HepG2 (cell line): ENCODE data around the gene FAM114A1. TPM values are rescaled to one million over a fixed set of nuclear protein-coding genes. Genes with fewer than 3 reads are reported as not detected.

ENCODE experiments used
- ATAC-seq: fragments of 200-7000 bp; cut with Tn5 transposase; 3 replicates; pipeline ENCODE4 v1.9.1; 2020; ENCODE audit warnings: mild to moderate bottlenecking, moderate library complexity
- BruUV-seq: library from RNA; stranded (reverse); fragments of 400-500 nt; replicated peaks from 2 replicates; lab custom pipeline; 2021; lab: Mats Ljungman, UMichigan
- CTCF ChIA-PET: fragments of 300-600 bp; formaldehyde crosslinking; extraction: SDS; loops from one replicate; lab custom pipeline; 2021; ENCODE audit warnings: low total read pairs, inconsistent platforms, low intra/inter-chr PET ratio; lab: Yijun Ruan, JAX
- POLR2A ChIA-PET: fragments of 350-600 bp; sonication (Branson Sonifier 250); formaldehyde crosslinking; loops from one replicate; lab custom pipeline; 2020; ENCODE audit warnings: antibody characterized with exemption, inconsistent platforms; lab: Yijun Ruan, JAX
- DNase-seq: peaks from one replicate; pipeline ENCODE4 v3.0.0-alpha.2; 2015; ENCODE audit warnings: low spot score
- FAIRE-seq: peaks from 3 replicates; lab custom pipeline; 2011; peaks lifted over from hg19 to GRCh38; lab: Jason Lieb, UNC
- H2AFZ ChIP-seq: one replicate; pipeline ENCODE4 v1.6.1; 2011; ENCODE audit warnings: low read length, inconsistent platforms
- H3K27ac ChIP-seq: fragments of 300-600 bp; 3 replicates; pipeline ENCODE4 v1.8.0; 2011; ENCODE audit warnings: mixed run types, mild to moderate bottlenecking, mixed read lengths, low read length, inconsistent platforms; ENCODE audit not compliant: insufficient read depth; ENCODE audit errors: extremely low read length
- H3K27me3 ChIP-seq, 2 experiments: fragments of 200-600 bp in 1 of 2; 2 replicates in 1 of 2; 3 replicates in 1 of 2; pipeline versions ENCODE4 v1.6.0 to v1.8.0; 2011; ENCODE audit warnings: low read length in 2 of 2, mild to moderate bottlenecking in 2 of 2, moderate library complexity in 2 of 2, inconsistent platforms in 1 of 2; ENCODE audit not compliant: insufficient read depth in 2 of 2, control insufficient read depth in 1 of 2
- H3K36me3 ChIP-seq, 2 experiments: fragments of 200-600 bp in 1 of 2; replicated peaks in 1 of 2; 2 replicates in 1 of 2; 3 replicates in 1 of 2; pipeline versions ENCODE4 v1.5.1 to v1.8.0; 2011; ENCODE audit warnings: low read length in 2 of 2, inconsistent platforms in 1 of 2; ENCODE audit not compliant: insufficient read depth in 2 of 2, control insufficient read depth in 1 of 2
- H3K4me1 ChIP-seq: 2 replicates; pipeline ENCODE4 v1.5.1; 2012; ENCODE audit warnings: low read length, inconsistent platforms; ENCODE audit not compliant: insufficient read depth
- H3K4me2 ChIP-seq: 2 replicates; pipeline ENCODE4 v1.6.0; 2011; ENCODE audit warnings: low read depth, low read length, inconsistent platforms
- H3K4me3 ChIP-seq, 3 experiments: fragments of 200-600 bp in 1 of 3; sonication (generic), shearing (Covaris generic) in 1 of 3; replicated peaks in 1 of 3; 2 replicates each; pipeline ENCODE4 v1.5.1; 2011 to 2016; ENCODE audit warnings: low read length in 3 of 3, inconsistent platforms in 2 of 3, low read depth in 2 of 3, mild to moderate bottlenecking in 2 of 3, control low read depth in 1 of 3, mixed read lengths in 1 of 3; ENCODE audit not compliant: insufficient read depth in 1 of 3
- H3K79me2 ChIP-seq: one replicate; pipeline ENCODE4 v1.6.1; 2011; ENCODE audit warnings: low read length, inconsistent platforms; ENCODE audit not compliant: insufficient read depth
- H3K9ac ChIP-seq: 2 replicates; pipeline ENCODE4 v1.6.0; 2011; ENCODE audit warnings: mild to moderate bottlenecking, low read depth, low read length, inconsistent platforms; ENCODE audit not compliant: insufficient read depth
- H3K9me3 ChIP-seq: 2 replicates; pipeline ENCODE4 v1.5.1; 2012; ENCODE audit warnings: mild to moderate bottlenecking, low read length
- H4K20me1 ChIP-seq: 2 replicates; pipeline ENCODE4 v1.6.0; 2011; ENCODE audit warnings: inconsistent platforms, mild to moderate bottlenecking, low read length, moderate library complexity; ENCODE audit not compliant: insufficient read depth
- GLMP ChIP-seq: sonication (generic); formaldehyde crosslinking; IDR thresholded peaks from 2 replicates; pipeline ENCODE4 v1.9.0; 2021; ENCODE audit warnings: missing genetic modification reagents, mild to moderate bottlenecking, borderline replicate concordance
- TOE1 ChIP-seq: sonication (generic); formaldehyde crosslinking; IDR thresholded peaks from 2 replicates; pipeline ENCODE4 v1.4.0; 2020; ENCODE audit warnings: mild to moderate bottlenecking, missing genetic modification reagents
- XBP1 ChIP-seq: sonication (generic); formaldehyde crosslinking; IDR thresholded peaks from 2 replicates; pipeline ENCODE4 v1.5.0; 2020; ENCODE audit warnings: missing genetic modification reagents
- ZNF124 ChIP-seq: sonication (generic); formaldehyde crosslinking; IDR thresholded peaks from 2 replicates; pipeline ENCODE4 v1.4.0; 2020; ENCODE audit warnings: missing genetic modification reagents
- ZNF407 ChIP-seq: sonication (generic); formaldehyde crosslinking; IDR thresholded peaks from one replicate; pipeline ENCODE4 v1.5.1; 2020; ENCODE audit warnings: mild to moderate bottlenecking, missing genetic modification reagents; ENCODE audit errors: not compliant biosample characterization
- WGBS: methylation state at CpG from one replicate; pipeline ENCODE4 v1.1.6; 2017; ENCODE audit warnings: low lambda C conversion rate; 5-methylcytosine and 5-hydroxymethylcytosine counted together
- in situ Hi-C: cut with HindIII; loops from 2 replicates; pipeline ENCODE4 v1.10.0; 2017; ENCODE audit warnings: low pct_unique_long_range_greater_than_20kb; ENCODE audit not compliant: extremely low pct_ligation_motif_present
- intact Hi-C: fragments of 100-400 bp; cut with micrococcal nuclease; formaldehyde crosslinking; loops from one replicate; pipeline ENCODE4 v1.10.0; 2022; ENCODE audit not compliant: unreplicated experiment
- polyA plus RNA-seq, 8 experiments: library from polyadenylated mRNA; depleted of rRNA in 3 of 8; stranded (reverse) in 7 of 8; unstranded in 1 of 8; fragments of >200 nt; fragmentation: Illumina TruSeq in 4 of 8; extraction: Trizol in 4 of 8; gene quantifications; 2 replicates each; pipeline versions ENCODE4 v1.2.1 to v1.2.3, GENCODE V29; 2011 to 2016; ENCODE audit warnings: low read depth in 4 of 8, missing spikeins in 1 of 8, mixed read lengths in 1 of 8; ENCODE audit not compliant: insufficient read depth in 1 of 8
- total RNA-seq, 5 experiments: library from RNA; depleted of rRNA; stranded (reverse); fragments of >200 nt; fragmentation: Illumina TruSeq; extraction: Trizol; gene quantifications; 2 replicates each; pipeline ENCODE4 v1.2.3, GENCODE V29; 2016; ENCODE audit warnings: low read depth in 1 of 5
- TF ChIP-seq, protein P1 (sequence below): sonication (generic); formaldehyde crosslinking; IDR thresholded peaks from 2 replicates; pipeline ENCODE4 v1.4.0; 2020; ENCODE audit warnings: missing genetic modification reagents
- TF ChIP-seq, protein P2 (sequence below): sonication (generic); formaldehyde crosslinking; IDR thresholded peaks from 2 replicates; pipeline ENCODE4 v1.5.0; 2020; ENCODE audit warnings: mild to moderate bottlenecking, missing genetic modification reagents

The FAM114A1 gene
- total and polyA plus RNA-seq, 2 of the 13 experiments (the other 11 are each of a cell fraction or from before 2014, with no cell fraction given) = 61.0 to 76.9 TPM

DNA sequence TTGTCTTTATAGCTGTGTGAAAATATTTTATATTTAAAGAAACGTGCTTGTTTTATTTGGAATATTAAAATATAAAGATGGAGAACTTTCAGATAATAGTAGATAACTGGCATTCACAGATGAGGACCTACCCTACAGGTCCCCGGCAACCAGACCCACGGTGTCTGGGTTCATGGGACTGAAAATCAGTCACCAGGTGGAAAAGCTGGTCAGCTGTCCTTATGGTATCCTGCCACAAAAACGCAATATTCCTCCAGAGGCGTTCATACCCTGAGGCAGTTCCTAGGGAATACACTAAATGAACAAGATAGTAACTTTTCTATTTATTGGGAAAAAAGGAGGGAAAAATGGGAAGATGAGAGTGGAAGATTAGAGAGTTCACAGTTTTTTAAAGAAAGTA is 12.1 kb upstream of the FAM114A1 start:
- in situ Hi-C loops = loop anchor here (5.0 kb wide), 1 partner anchor 98 kb away; no protein-coding TSS in a partner anchor
- no peak for TF ChIP-seq ZNF124 (CRISPR knock-in tag)
- TF ChIP-seq, protein P1, sequence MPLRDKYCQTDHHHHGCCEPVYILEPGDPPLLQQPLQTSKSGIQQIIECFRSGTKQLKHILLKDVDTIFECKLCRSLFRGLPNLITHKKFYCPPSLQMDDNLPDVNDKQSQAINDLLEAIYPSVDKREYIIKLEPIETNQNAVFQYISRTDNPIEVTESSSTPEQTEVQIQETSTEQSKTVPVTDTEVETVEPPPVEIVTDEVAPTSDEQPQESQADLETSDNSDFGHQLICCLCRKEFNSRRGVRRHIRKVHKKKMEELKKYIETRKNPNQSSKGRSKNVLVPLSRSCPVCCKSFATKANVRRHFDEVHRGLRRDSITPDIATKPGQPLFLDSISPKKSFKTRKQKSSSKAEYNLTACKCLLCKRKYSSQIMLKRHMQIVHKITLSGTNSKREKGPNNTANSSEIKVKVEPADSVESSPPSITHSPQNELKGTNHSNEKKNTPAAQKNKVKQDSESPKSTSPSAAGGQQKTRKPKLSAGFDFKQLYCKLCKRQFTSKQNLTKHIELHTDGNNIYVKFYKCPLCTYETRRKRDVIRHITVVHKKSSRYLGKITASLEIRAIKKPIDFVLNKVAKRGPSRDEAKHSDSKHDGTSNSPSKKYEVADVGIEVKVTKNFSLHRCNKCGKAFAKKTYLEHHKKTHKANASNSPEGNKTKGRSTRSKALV (CRISPR knock-in tag) = no peak
- TF ChIP-seq TOE1 (CRISPR knock-in tag) = no peak
- TF ChIP-seq GLMP = no peak
- no peak for TF ChIP-seq ZNF407
- TF ChIP-seq, protein P2, sequence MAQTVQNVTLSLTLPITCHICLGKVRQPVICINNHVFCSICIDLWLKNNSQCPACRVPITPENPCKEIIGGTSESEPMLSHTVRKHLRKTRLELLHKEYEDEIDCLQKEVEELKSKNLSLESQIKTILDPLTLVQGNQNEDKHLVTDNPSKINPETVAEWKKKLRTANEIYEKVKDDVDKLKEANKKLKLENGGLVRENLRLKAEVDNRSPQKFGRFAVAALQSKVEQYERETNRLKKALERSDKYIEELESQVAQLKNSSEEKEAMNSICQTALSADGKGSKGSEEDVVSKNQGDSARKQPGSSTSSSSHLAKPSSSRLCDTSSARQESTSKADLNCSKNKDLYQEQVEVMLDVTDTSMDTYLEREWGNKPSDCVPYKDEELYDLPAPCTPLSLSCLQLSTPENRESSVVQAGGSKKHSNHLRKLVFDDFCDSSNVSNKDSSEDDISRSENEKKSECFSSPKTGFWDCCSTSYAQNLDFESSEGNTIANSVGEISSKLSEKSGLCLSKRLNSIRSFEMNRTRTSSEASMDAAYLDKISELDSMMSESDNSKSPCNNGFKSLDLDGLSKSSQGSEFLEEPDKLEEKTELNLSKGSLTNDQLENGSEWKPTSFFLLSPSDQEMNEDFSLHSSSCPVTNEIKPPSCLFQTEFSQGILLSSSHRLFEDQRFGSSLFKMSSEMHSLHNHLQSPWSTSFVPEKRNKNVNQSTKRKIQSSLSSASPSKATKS (CRISPR knock-in tag) = no peak
- no peak for TF ChIP-seq XBP1 (CRISPR knock-in tag)
- TF ChIP-seq, all 625 proteins: peak for 0
- FAIRE-seq = no peak
- Histone ChIP-seq H3K79me2 (no peaks in the 10 kb centered on the region), H3K27ac (no peak overlapping the region), H3K4me3 (no peak overlapping the region), H3K9ac (no peak overlapping the region), H3K4me1 (peaks cover 12% of the 10 kb centered on the region), H3K36me3 (no peaks in the 10 kb centered on the region), H3K9me3 (no peaks in the 10 kb centered on the region), H2AFZ (no peak overlapping the region), H3K27me3 (no peaks in the 10 kb centered on the region), H3K4me2 (no peak overlapping the region), H4K20me1 (no peaks in the 10 kb centered on the region)
- ATAC-seq = no peak
- no TSS peak for BruUV-seq
- 69% methylated on average over 5 of the region's 5 CpGs for WGBS
- POLR2A ChIA-PET = no interaction called here
- CTCF ChIA-PET = interaction anchor here (1.9 kb wide), 1 partner anchor 96 kb away, joined by 17 read pairs; no protein-coding TSS in a partner anchor
- intact Hi-C loops = no loop called here
- no peak for DNase-seq
